ENCODE measurements around the gene KLHL24. TPM values are rescaled to one million over a fixed set of nuclear protein-coding genes. Genes with fewer than 3 reads are reported as not detected.

The KLHL24 gene
- total and polyA plus RNA-seq, 2 of the 4 experiments (the other 2 are of a cell fraction), result 5.7 to 25.6 TPM

DNA sequence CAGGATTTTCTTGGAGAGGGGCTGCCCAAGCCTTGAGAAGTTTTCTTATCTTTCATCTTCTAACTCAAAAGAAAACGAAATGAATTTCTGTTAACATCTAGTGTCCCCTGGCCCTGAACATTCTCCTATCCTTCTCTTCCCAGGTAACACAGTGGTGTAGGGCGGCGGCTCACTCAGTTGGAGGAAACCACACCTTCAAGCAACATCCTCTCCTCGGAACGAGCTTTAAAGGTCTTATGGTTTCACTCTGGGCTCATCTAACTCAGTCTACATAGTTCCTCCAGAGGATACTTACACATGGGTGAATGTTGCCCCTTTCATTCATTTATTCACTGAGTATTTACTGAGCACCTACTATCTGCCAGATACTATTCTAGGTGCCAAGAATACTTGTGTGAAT is 48.9 kb upstream of the KLHL24 start:
- H3K4me1 ChIP-seq (ENCODE audit: control insufficient read depth, insufficient read depth, low read length), result peaks cover 8% of the 10 kb centered on the region; the same call in 1 of the 2 replicates
- 0 out of 2 replicates have a peak, but pooled peaks cover 3% of the 10 kb centered on the region for H3K9me1 ChIP-seq (ENCODE audit: insufficient read depth, low read length)
- no peak overlapping the region for H3K4me3 ChIP-seq (ENCODE audit: insufficient read depth, low read depth, low read length)
- no TSS peak for BruUV-seq (replicated peaks)
- in situ Hi-C loops (cut with MboI; ENCODE audit: low sequenced_read_pairs) (no loop called here), dilution Hi-C loops (cut with HindIII; ENCODE audit: low sequenced_read_pairs, unreplicated experiment) (no loop called here), intact Hi-C loops (cut with micrococcal nuclease) (no loop called here)
- no peak overlapping the region for H2BK120ac ChIP-seq (ENCODE audit: low read depth, low read length)
- ChIA-PET POLR2A (ENCODE audit: unreplicated experiment) (no interaction called here), CTCF (interaction anchor here (0.6 kb wide), 1 partner anchor 37 kb away, joined by 3 read pairs; no protein-coding TSS in a partner anchor)
- H3K23ac ChIP-seq (ENCODE audit: low read depth, low read length), result no peak overlapping the region
- H2BK20ac ChIP-seq (ENCODE audit: low read depth, low read length), result no peak overlapping the region
- H3K4me2 ChIP-seq (ENCODE audit: low read depth, low read length), result no peak overlapping the region
- H3K18ac ChIP-seq (ENCODE audit: low read depth, low read length), result no peak overlapping the region
- H4K91ac ChIP-seq (ENCODE audit: insufficient read depth, low read depth, low read length), result no peak overlapping the region
- no peak overlapping the region for H2BK5ac ChIP-seq (ENCODE audit: low read depth, low read length, poor library complexity, severe bottlenecking)
- H3K36me3 ChIP-seq (ENCODE audit: control insufficient read depth, insufficient read depth, low read length), result no peaks in the 10 kb centered on the region
- H4K20me1 ChIP-seq (ENCODE audit: insufficient read depth, low read length), result no peaks in the 10 kb centered on the region
- no peak for ATAC-seq (ENCODE audit: low read depth)
- no peak for DNase-seq
- no peak overlapping the region for H2AFZ ChIP-seq (replicated peaks; ENCODE audit: low read length, poor library complexity)
- no peaks in the 10 kb centered on the region for H3K9me3 ChIP-seq (ENCODE audit: control insufficient read depth, insufficient read depth, low read length)
- H3K4ac ChIP-seq (ENCODE audit: low read depth, low read length), result no peak overlapping the region
- no peak overlapping the region for H4K8ac ChIP-seq (ENCODE audit: low read depth in 2 of 2, low read length in 2 of 2)
- H3K56ac ChIP-seq (ENCODE audit: extremely low read depth, insufficient read depth, low read length), result no peak overlapping the region
- 20% methylated on average over 1 of the region's 5 CpGs; no CpG with 5 or more reads in 1 of the 2 experiments for WGBS, 2 experiments (ENCODE audit: extremely low coverage in 2 of 2, insufficient read length in 1 of 2)
- H2AK5ac ChIP-seq (ENCODE audit: low read depth, low read length), result no peak overlapping the region
- no peak overlapping the region for H3K9ac ChIP-seq (ENCODE audit: low read depth, low read length)
- no peak overlapping the region for H4K5ac ChIP-seq (ENCODE audit: low read depth, low read length)
- no peaks in the 10 kb centered on the region for H3K79me1 ChIP-seq (ENCODE audit: low read depth in 1 of 2, low read length in 2 of 2)
- H3K14ac ChIP-seq (replicated peaks; ENCODE audit: low read depth, low read length), result no peak overlapping the region
- no peak overlapping the region for H2BK15ac ChIP-seq (ENCODE audit: low read depth, low read length)
- H2AK9ac ChIP-seq (replicated peaks; ENCODE audit: low read depth, low read length, poor library complexity), result no peak overlapping the region
- H3K27me3 ChIP-seq (ENCODE audit: control insufficient read depth, insufficient read depth, low read length), result peaks cover 8% of the 10 kb centered on the region
- H3K27ac ChIP-seq (ENCODE audit: insufficient read depth, low read length), result no peak overlapping the region
- TF ChIP-seq CEBPB (IDR thresholded peaks at IDR 0.05; ENCODE audit: low read depth, low read length) (no peak), MAZ (IDR thresholded peaks at IDR 0.05; ENCODE audit: borderline replicate concordance, low read depth, low read length) (no peak), MXI1 (IDR thresholded peaks at IDR 0.05; ENCODE audit: borderline replicate concordance, low read depth, low read length) (no peak), RCOR1 (IDR thresholded peaks at IDR 0.05; ENCODE audit: insufficient replicate concordance, low read length) (no peak), FOS (IDR thresholded peaks at IDR 0.05; ENCODE audit: low read depth, low read length) (no peak), SMC3 (IDR thresholded peaks at IDR 0.05; ENCODE audit: low read depth, low read length) (no peak), NFE2L2 (IDR thresholded peaks at IDR 0.05; ENCODE audit: low read depth, low read length) (no peak), POLR2A (IDR thresholded peaks at IDR 0.05; ENCODE audit: low read depth, low read length) (no peak)
- TF ChIP-seq, protein P1, sequence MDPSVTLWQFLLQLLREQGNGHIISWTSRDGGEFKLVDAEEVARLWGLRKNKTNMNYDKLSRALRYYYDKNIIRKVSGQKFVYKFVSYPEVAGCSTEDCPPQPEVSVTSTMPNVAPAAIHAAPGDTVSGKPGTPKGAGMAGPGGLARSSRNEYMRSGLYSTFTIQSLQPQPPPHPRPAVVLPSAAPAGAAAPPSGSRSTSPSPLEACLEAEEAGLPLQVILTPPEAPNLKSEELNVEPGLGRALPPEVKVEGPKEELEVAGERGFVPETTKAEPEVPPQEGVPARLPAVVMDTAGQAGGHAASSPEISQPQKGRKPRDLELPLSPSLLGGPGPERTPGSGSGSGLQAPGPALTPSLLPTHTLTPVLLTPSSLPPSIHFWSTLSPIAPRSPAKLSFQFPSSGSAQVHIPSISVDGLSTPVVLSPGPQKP (IDR thresholded peaks at IDR 0.05; ENCODE audit: borderline replicate concordance, low read depth, low read length), result no peak
- TF ChIP-seq, protein P2, sequence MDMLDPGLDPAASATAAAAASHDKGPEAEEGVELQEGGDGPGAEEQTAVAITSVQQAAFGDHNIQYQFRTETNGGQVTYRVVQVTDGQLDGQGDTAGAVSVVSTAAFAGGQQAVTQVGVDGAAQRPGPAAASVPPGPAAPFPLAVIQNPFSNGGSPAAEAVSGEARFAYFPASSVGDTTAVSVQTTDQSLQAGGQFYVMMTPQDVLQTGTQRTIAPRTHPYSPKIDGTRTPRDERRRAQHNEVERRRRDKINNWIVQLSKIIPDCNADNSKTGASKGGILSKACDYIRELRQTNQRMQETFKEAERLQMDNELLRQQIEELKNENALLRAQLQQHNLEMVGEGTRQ (IDR thresholded peaks at IDR 0.05; ENCODE audit: low read depth, low read length), result no peak
- TF ChIP-seq, protein P3, sequence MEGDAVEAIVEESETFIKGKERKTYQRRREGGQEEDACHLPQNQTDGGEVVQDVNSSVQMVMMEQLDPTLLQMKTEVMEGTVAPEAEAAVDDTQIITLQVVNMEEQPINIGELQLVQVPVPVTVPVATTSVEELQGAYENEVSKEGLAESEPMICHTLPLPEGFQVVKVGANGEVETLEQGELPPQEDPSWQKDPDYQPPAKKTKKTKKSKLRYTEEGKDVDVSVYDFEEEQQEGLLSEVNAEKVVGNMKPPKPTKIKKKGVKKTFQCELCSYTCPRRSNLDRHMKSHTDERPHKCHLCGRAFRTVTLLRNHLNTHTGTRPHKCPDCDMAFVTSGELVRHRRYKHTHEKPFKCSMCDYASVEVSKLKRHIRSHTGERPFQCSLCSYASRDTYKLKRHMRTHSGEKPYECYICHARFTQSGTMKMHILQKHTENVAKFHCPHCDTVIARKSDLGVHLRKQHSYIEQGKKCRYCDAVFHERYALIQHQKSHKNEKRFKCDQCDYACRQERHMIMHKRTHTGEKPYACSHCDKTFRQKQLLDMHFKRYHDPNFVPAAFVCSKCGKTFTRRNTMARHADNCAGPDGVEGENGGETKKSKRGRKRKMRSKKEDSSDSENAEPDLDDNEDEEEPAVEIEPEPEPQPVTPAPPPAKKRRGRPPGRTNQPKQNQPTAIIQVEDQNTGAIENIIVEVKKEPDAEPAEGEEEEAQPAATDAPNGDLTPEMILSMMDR (conservative IDR thresholded peaks at IDR 0.05; ENCODE audit: low read depth, low read length), result no peak
